Stomach (tissue), 9 donors: ENCODE data around the gene KCNK18. TPM values are rescaled to one million over a fixed set of nuclear protein-coding genes. Genes with fewer than 3 reads are reported as not detected.

Experiments
- DNase-seq, 2 donors: peaks; one replicate each; pipeline versions ENCODE4 v3.0.0 to v3.0.0-alpha.2; 2013 to 2019
- H3K27ac ChIP-seq, 5 donors: fragments of 200-600 bp in 4 of 5; sonication (generic) in 4 of 5; one replicate each; pipeline ENCODE4 v1.5.1; 2013 to 2019; ENCODE audit warnings: mild to moderate bottlenecking in 1 of 5, moderate library complexity in 1 of 5
- H3K27me3 ChIP-seq, 3 donors: fragments of 200-600 bp; sonication (generic); one replicate each; pipeline ENCODE4 v1.5.1; 2017 to 2019; ENCODE audit warnings: mixed run types in 1 of 3
- H3K36me3 ChIP-seq, 4 donors: fragments of 200-600 bp; sonication (generic); 1 replicate in 3 of 4; 2 replicates in 1 of 4; pipeline ENCODE4 v1.5.1; 2016 to 2019
- H3K4me1 ChIP-seq, 4 donors: fragments of 200-600 bp; sonication (generic); one replicate each; pipeline ENCODE4 v1.5.1; 2016 to 2019
- H3K4me3 ChIP-seq, 4 donors: fragments of 200-600 bp; sonication (generic) in 3 of 4; one replicate each; pipeline ENCODE4 v1.5.1; 2016 to 2019; ENCODE audit warnings: mild to moderate bottlenecking in 1 of 4
- H3K9me3 ChIP-seq, 4 donors: fragments of 200-600 bp; sonication (generic); one replicate each; pipeline ENCODE4 v1.5.1; 2016 to 2019
- CTCF ChIP-seq, 7 experiments: fragments of 450-650 bp in 4 of 7; fragments of 200-600 bp in 3 of 7; sonication (generic) in 3 of 7; IDR thresholded peaks; one replicate each; pipeline ENCODE4 v1.5.1; 2016 to 2019; ENCODE audit warnings: antibody characterized with exemption in 7 of 7, control low read depth in 2 of 7, mild to moderate bottlenecking in 1 of 7
- EP300 ChIP-seq: sonication (generic); formaldehyde crosslinking; IDR thresholded peaks from one replicate; pipeline ENCODE4 v1.6.1; 2017; ENCODE audit warnings: antibody characterized with exemption
- POLR2A ChIP-seq, 4 donors: fragments of 450-650 bp; IDR thresholded peaks; one replicate each; pipeline ENCODE4 v1.6.1; 2016; ENCODE audit warnings: antibody characterized with exemption in 4 of 4, control low read depth in 2 of 4, mild to moderate bottlenecking in 1 of 4, moderate library complexity in 1 of 4
- POLR2AphosphoS5 ChIP-seq, 3 donors: sonication (generic); formaldehyde crosslinking; IDR thresholded peaks; one replicate each; pipeline ENCODE4 v1.6.1; 2016; ENCODE audit warnings: antibody characterized with exemption in 3 of 3
- WGBS, 5 donors: extraction: QIAGEN DNeasy Blood & Tissue Kit in 3 of 5; methylation state at CpG; one replicate each; pipeline versions ENCODE4 v1.1.5 to v1.1.7; 2013 to 2018; 5-methylcytosine and 5-hydroxymethylcytosine counted together
- intact Hi-C: fragments of 100-400 bp; cut with DNase I; formaldehyde crosslinking; loops from one replicate; pipeline ENCODE4 v1.15.1; 2023; ENCODE audit warnings: low total_unique reads
- polyA plus RNA-seq, 3 donors: library from polyadenylated mRNA; stranded (reverse); fragments of 200-250 nt; gene quantifications; one replicate each; pipeline ENCODE4 v1.2.3, GENCODE V29; 2013
- total RNA-seq, 5 donors: library from RNA; depleted of rRNA; stranded (reverse); fragments of >200 nt; gene quantifications; one replicate each; pipeline versions ENCODE4 v1.1.0 to v1.2.3, GENCODE V29; 2014 to 2016
- donor health status: healthy with polysubstance abuse.
- donor health status: Bipolar disorder and iron deficiency.
- donor health status: healthy.

The KCNK18 gene
- total and polyA plus RNA-seq, 8 donors: not detected

GRCh38 chr10:117174439-117175214 is 22.7 kb upstream of the KCNK18 start:
- WGBS, 5 donors: 7 to 8% (median 7%) methylated on average over 16 of the region's 16 CpGs
- Histone ChIP-seq H3K27ac (no peak overlapping the region), H3K4me3 (peak overlapping the region; percentile 38 to 68 (median 51))

GRCh38 chr10:117175215-117175900 is 21.9 kb upstream of the KCNK18 start:
- H3K27ac ChIP-seq: no peak overlapping the region
- peaks cover 0 to 71% (median 31%) of the 10 kb centered on the region in 3 donors for H3K27me3 ChIP-seq
- intact Hi-C loops: no loop called here
- peak in 1 of 7 experiments; percentile 23 for TF ChIP-seq CTCF (IDR thresholded peaks at IDR 0.05)
- no peak for TF ChIP-seq POLR2A (IDR thresholded peaks at IDR 0.05)
- H3K36me3 ChIP-seq: no peaks in the 10 kb centered on the region
- DNase-seq: peak in 1 of 2 donors; percentile 41
- H3K9me3 ChIP-seq: no peaks in the 10 kb centered on the region
- peak overlapping the region; percentile 38 to 68 (median 51) for H3K4me3 ChIP-seq
- peaks cover 8 to 17% (median 13%) of the 10 kb centered on the region in 4 donors for H3K4me1 ChIP-seq
- 1 to 2% (median 1%) methylated on average over 13 to 46 of the region's 46 CpGs for WGBS, 5 donors

More at GRCh38 chr10:117174439-117175214, 22.7 kb upstream of the KCNK18 start:
- intact Hi-C loops: loop anchor here (5.0 kb wide), 1 partner anchor 492 kb away; no protein-coding TSS in a partner anchor
- H3K9me3 ChIP-seq: no peaks in the 10 kb centered on the region
- peaks cover 8 to 17% (median 13%) of the 10 kb centered on the region in 4 donors for H3K4me1 ChIP-seq
- DNase-seq: peak; percentile 81 to 93
- peaks cover 0 to 73% (median 37%) of the 10 kb centered on the region in 3 donors for H3K27me3 ChIP-seq
- TF ChIP-seq CTCF (IDR thresholded peaks at IDR 0.05): peak in 5 of 7 experiments; percentile 70 to 89 (median 79)
- no peak for TF ChIP-seq EP300
- TF ChIP-seq POLR2AphosphoS5 (IDR thresholded peaks at IDR 0.05): no peak
- no peaks in the 10 kb centered on the region for H3K36me3 ChIP-seq

GRCh38 chr10:117175901-117176534 is 21.3 kb upstream of the KCNK18 start:
- intact Hi-C loops: loop anchor here (2.0 kb wide), 1 partner anchor 381 kb away; no protein-coding TSS in a partner anchor
- H3K4me3 ChIP-seq: peak overlapping the region; percentile 38 to 68 (median 51)
- 19 to 25% (median 23%) methylated on average over 12 of the region's 12 CpGs for WGBS, 5 donors
- H3K36me3 ChIP-seq: no peaks in the 10 kb centered on the region
- peaks cover 0 to 71% (median 28%) of the 10 kb centered on the region in 3 donors for H3K27me3 ChIP-seq
- peak; percentile 80 to 89 for DNase-seq
- TF ChIP-seq POLR2A (IDR thresholded peaks at IDR 0.05): no peak
- peak in 5 of 7 experiments; percentile 39 to 74 (median 63) for TF ChIP-seq CTCF (IDR thresholded peaks at IDR 0.05)
- H3K4me1 ChIP-seq: peaks cover 8 to 17% (median 13%) of the 10 kb centered on the region in 4 donors
- no peaks in the 10 kb centered on the region for H3K9me3 ChIP-seq
- no peak overlapping the region for H3K27ac ChIP-seq

- Histone ChIP-seq H3K4me1 (peaks cover 8 to 17% (median 13%) of the 10 kb centered on the region in 4 donors), H3K27me3 (peaks cover 0 to 57% (median 15%) of the 10 kb centered on the region in 3 donors), H3K9me3 (no peaks in the 10 kb centered on the region), H3K36me3 (no peaks in the 10 kb centered on the region), H3K4me3 (no peak overlapping the region), H3K27ac (no peak overlapping the region)
- DNase-seq: no peak
- intact Hi-C loops: no loop called here
- 54 to 83% (median 75%) methylated on average over 3 of the region's 3 CpGs for WGBS, 5 donors
- TF ChIP-seq EP300 (no peak), CTCF (IDR thresholded peaks at IDR 0.05) (no peak), POLR2A (IDR thresholded peaks at IDR 0.05) (no peak), POLR2AphosphoS5 (IDR thresholded peaks at IDR 0.05) (no peak)
These were observed 19.1 kb upstream of the KCNK18 start for GRCh38 chr10:117178190-117178589.
